Smooth muscle cell (in vitro differentiated cells): ENCODE results near the gene ISYNA1. TPM values are rescaled to one million over a fixed set of nuclear protein-coding genes. Genes with fewer than 3 reads are reported as not detected.

Source experiments
- DNase-seq: peaks from one replicate; lab custom pipeline; 2025; ENCODE audit not compliant: unreplicated experiment; lab: John Stamatoyannopoulos, UW
- H2AFZ ChIP-seq: fragments of 200-600 bp; sonication (generic); 2 replicates; pipeline ENCODE4 v1.6.0; 2016; ENCODE audit warnings: antibody characterized with exemption, low read depth, mild to moderate bottlenecking
- H3F3A ChIP-seq: fragments of 200-600 bp; sonication (generic); 2 replicates; pipeline ENCODE4 v1.6.0; 2017; ENCODE audit warnings: antibody characterized with exemption, low read depth
- H3K27ac ChIP-seq: fragments of 200-600 bp; sonication (generic); 2 replicates; pipeline ENCODE4 v1.5.1; 2016; ENCODE audit warnings: low read depth, mild to moderate bottlenecking
- H3K27me3 ChIP-seq: fragments of 200-600 bp; sonication (generic); 2 replicates; pipeline ENCODE4 v1.6.1; 2016; ENCODE audit warnings: low read depth, mild to moderate bottlenecking
- H3K36me3 ChIP-seq: fragments of 200-600 bp; sonication (generic); 2 replicates; pipeline ENCODE4 v1.5.1; 2016; ENCODE audit warnings: low read depth
- H3K4me1 ChIP-seq: fragments of 200-600 bp; sonication (generic); 2 replicates; pipeline ENCODE4 v1.5.1; 2016; ENCODE audit warnings: low read depth
- H3K4me2 ChIP-seq: fragments of 200-600 bp; sonication (generic); 2 replicates; pipeline ENCODE4 v1.6.0; 2016; ENCODE audit warnings: mild to moderate bottlenecking
- H3K4me3 ChIP-seq: fragments of 200-600 bp; sonication (generic); 2 replicates; pipeline ENCODE4 v1.5.1; 2016; ENCODE audit warnings: mild to moderate bottlenecking
- H3K79me2 ChIP-seq: fragments of 200-600 bp; sonication (generic); 2 replicates; pipeline ENCODE4 v1.6.0; 2016; ENCODE audit warnings: low read depth, mild to moderate bottlenecking
- H3K9ac ChIP-seq: fragments of 200-600 bp; sonication (generic); 2 replicates; pipeline ENCODE4 v1.6.0; 2016; ENCODE audit warnings: low read depth
- H3K9me3 ChIP-seq: fragments of 200-600 bp; sonication (generic); replicated peaks from 2 replicates; pipeline ENCODE4 v1.5.1; 2016; ENCODE audit warnings: low read depth
- H4K20me1 ChIP-seq: fragments of 200-600 bp; sonication (generic); 2 replicates; pipeline ENCODE4 v1.6.0; 2016; ENCODE audit warnings: low read depth
- CTCF ChIP-seq: fragments of 200-600 bp; sonication (generic); IDR thresholded peaks from 2 replicates; pipeline ENCODE4 v1.5.1; 2017; ENCODE audit warnings: borderline replicate concordance, mild to moderate bottlenecking, antibody characterized with exemption; ENCODE audit not compliant: insufficient read depth, poor library complexity, severe bottlenecking
- WGBS: methylation state at CpG from one replicate; pipeline ENCODE4 v1.1.7; 2016; ENCODE audit warnings: low lambda C conversion rate; 5-methylcytosine and 5-hydroxymethylcytosine counted together
- polyA plus RNA-seq: library from polyadenylated mRNA; unstranded; fragments of >200 nt; fragmentation: Nextera tagmentation; extraction: Ambion mirVana; gene quantifications from 2 replicates; pipeline ENCODE4 v1.2.1, GENCODE V29; 2016
- total RNA-seq: library from RNA; depleted of rRNA; stranded (reverse); fragments of >200 nt; gene quantifications from 2 replicates; pipeline ENCODE4 v1.2.3, GENCODE V29; 2014

The ISYNA1 gene
- total and polyA plus RNA-seq, 2 experiments from 2014 or later: 56.9 to 60.1 TPM

DNA sequence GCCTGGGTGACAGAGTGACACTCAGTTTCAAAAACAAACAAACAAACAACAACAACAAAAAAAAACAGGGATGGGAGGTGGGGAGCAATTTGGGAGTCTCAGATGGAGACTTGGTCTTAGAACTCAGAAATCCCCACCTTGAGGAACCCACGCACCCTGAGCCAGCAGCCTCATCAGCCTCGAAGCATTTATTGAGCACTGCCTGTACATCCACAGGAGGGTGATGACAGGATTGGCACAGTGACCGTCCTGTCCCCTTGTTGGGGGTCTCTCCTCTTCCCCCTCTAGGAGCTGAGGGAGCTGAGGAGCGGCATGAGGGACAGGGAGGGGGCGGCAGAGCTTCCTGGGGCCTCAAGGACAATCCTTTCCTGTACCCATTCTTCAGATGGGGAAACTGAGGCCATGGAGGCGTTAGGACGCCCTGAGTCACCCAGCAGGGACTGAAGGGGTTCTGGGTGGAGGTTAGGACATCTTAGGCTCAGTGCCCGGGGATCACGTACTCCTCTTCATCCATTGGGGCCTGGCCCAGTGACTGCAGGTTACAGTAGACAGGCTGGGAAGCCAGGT lies 46.3 kb downstream of the ISYNA1 start:
- Histone ChIP-seq H3K79me2 (no peaks in the 10 kb centered on the region), H4K20me1 (no peaks in the 10 kb centered on the region), H2AFZ (no peak overlapping the region), H3K27ac (no peak overlapping the region), H3K4me3 (no peak overlapping the region), H3F3A (peaks cover 9% of the 10 kb centered on the region), H3K9ac (no peak overlapping the region), H3K36me3 (no peaks in the 10 kb centered on the region), H3K4me1 (no peaks in the 10 kb centered on the region), H3K27me3 (no peaks in the 10 kb centered on the region), H3K4me2 (no peak overlapping the region), H3K9me3 (no peaks in the 10 kb centered on the region)
- WGBS: 85% methylated on average over 9 of the region's 9 CpGs
- TF ChIP-seq CTCF: no peak
- DNase-seq: no peak

- Histone ChIP-seq H3K79me2 (peaks cover 2% of the 10 kb centered on the region), H3K4me1 (peaks cover 3% of the 10 kb centered on the region), H4K20me1 (no peaks in the 10 kb centered on the region), H3K36me3 (no peaks in the 10 kb centered on the region), H3K27me3 (no peaks in the 10 kb centered on the region), H3F3A (peaks cover 9% of the 10 kb centered on the region), H3K9me3 (no peaks in the 10 kb centered on the region), H2AFZ (no peak overlapping the region), H3K9ac (no peak overlapping the region), H3K27ac (no peak overlapping the region), H3K4me2 (no peak overlapping the region), H3K4me3 (no peak overlapping the region)
- no peak for DNase-seq
- TF ChIP-seq CTCF: no peak
- WGBS: 89% methylated on average over 6 of the region's 6 CpGs
These were observed 47.6 kb downstream of the ISYNA1 start for GRCh38 chr19:18390065-18390907.

DNA sequence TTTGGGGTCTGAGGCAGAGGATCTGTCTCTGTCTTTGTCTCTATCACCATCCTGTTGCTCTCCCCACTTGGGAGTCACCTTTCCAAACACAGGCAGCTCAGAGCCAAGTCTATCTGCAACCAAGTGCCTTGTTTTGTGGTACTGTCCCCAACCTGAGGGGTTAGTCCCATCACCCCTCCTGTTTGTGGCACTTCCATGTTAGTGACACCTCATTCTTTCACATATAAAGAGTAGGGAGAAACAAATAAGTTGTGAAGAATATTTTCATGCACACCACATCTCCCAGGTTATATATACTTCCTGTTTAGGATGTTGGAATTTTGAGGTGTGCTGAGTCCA lies 48.2 kb downstream of the ISYNA1 start:
- Histone ChIP-seq H3K4me2 (no peak overlapping the region), H3K79me2 (peaks cover 2% of the 10 kb centered on the region), H3K27me3 (no peaks in the 10 kb centered on the region), H3K4me1 (peaks cover 3% of the 10 kb centered on the region), H4K20me1 (no peaks in the 10 kb centered on the region), H3F3A (peaks cover 15% of the 10 kb centered on the region), H3K9me3 (no peaks in the 10 kb centered on the region), H2AFZ (no peak overlapping the region), H3K4me3 (no peak overlapping the region), H3K27ac (no peak overlapping the region), H3K36me3 (no peaks in the 10 kb centered on the region), H3K9ac (no peak overlapping the region)
- TF ChIP-seq CTCF: no peak
- no peak for DNase-seq
